Lower leg skin (tissue), 3 donors: Measurements from ENCODE around the gene ETHE1.

Experiments used
- CTCF ChIP-seq, 3 donors: fragments of 450-650 bp; IDR thresholded peaks; one replicate each; pipeline ENCODE4 v1.5.1; 2016; ENCODE audit warnings: antibody characterized with exemption in 3 of 3, mild to moderate bottlenecking in 3 of 3, moderate library complexity in 2 of 3
- POLR2A ChIP-seq, 2 donors: fragments of 450-650 bp; IDR thresholded peaks; one replicate each; pipeline ENCODE4 v1.6.1; 2016 to 2017; ENCODE audit warnings: antibody characterized with exemption in 2 of 2, mild to moderate bottlenecking in 1 of 2, moderate library complexity in 1 of 2

GRCh38 chr19:43502419-43502976, 24.5 kb downstream of the ETHE1 start:
- TF ChIP-seq CTCF (IDR thresholded peaks at IDR 0.05) (no peak), POLR2A (IDR thresholded peaks at IDR 0.05) (no peak)
